SH-SY5Y (cell line): ENCODE data around the gene MTX3.

Source experiments
- GATA2 ChIP-seq: IDR thresholded peaks from 2 replicates; pipeline ENCODE4 v1.6.1; 2011; ENCODE audit warnings: mild to moderate bottlenecking, low read depth, low read length
- GATA3 ChIP-seq: IDR thresholded peaks from 2 replicates; pipeline ENCODE4 v1.6.1; 2011; ENCODE audit warnings: low read depth, mild to moderate bottlenecking, low read length, moderate library complexity

DNA sequence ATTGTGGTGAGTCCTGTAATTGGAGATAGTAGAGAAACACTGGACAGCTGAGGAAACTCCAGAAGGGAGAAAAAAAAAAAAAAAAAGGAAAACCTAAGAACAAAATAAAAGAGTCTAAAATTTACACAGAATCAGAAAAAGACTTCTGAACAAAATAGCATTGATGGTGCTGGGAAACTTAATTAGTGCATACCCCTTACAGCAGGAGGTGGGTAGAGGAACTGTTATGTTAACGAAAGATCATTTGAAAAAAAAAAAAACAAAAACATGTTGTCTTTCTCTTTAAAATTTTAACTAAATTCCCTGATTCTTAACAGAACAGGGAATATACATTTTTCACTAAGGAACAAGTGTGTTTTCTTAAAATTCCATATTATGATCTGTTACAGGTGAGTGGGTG is 11.6 kb upstream of the MTX3 start:
- TF ChIP-seq GATA3 (no peak), GATA2 (no peak)
